DMS53 treated with DMSO at 0.1 percent for 48 hours (cell line): ENCODE results near the gene ANAPC5.
"Not testable (repeated sequence)": the region's sequence is repeated elsewhere in the genome, so short reads cannot be mapped to it uniquely, and the experiment has no call there.

Experiments
- DNase-seq: peaks from one replicate; lab custom pipeline; 2025; ENCODE audit not compliant: unreplicated experiment; lab: John Stamatoyannopoulos, UW

Gene ANAPC5

GRCh38 chr12:121323908-121324307, 28.3 kb downstream of the ANAPC5 start:
- DNase-seq: no peak

GRCh38 chr12:121318121-121318520, 34.1 kb downstream of the ANAPC5 start:
- no peak for DNase-seq

GRCh38 chr12:121314431-121314830, 37.8 kb downstream of the ANAPC5 start:
- DNase-seq: no peak

- not testable (repeated sequence) for DNase-seq
Measured at GRCh38 chr12:121310231-121310630, 42.0 kb downstream of the ANAPC5 start.

GRCh38 chr12:121307397-121307796, 44.8 kb downstream of the ANAPC5 start:
- not testable (repeated sequence) for DNase-seq

GRCh38 chr12:121304306-121304705, 47.9 kb downstream of the ANAPC5 start:
- no peak for DNase-seq

GRCh38 chr12:121301876-121302275, 50.3 kb downstream of the ANAPC5 start:
- no peak for DNase-seq

- peak; percentile 32 for DNase-seq
Measured at GRCh38 chr12:121300083-121300819, 52.0 kb downstream of the ANAPC5 start.

- no peak for DNase-seq
Measured at GRCh38 chr12:121299662-121300061, 52.5 kb downstream of the ANAPC5 start.

- not testable (repeated sequence) for DNase-seq
Measured at GRCh38 chr12:121298411-121298810, 53.8 kb downstream of the ANAPC5 start.

GRCh38 chr12:121297435-121297991, 54.7 kb downstream of the ANAPC5 start:
- DNase-seq: peak; percentile 73

GRCh38 chr12:121296618-121297434, 55.4 kb downstream of the ANAPC5 start, which contains the start of gene CAMKK2:
TSS of gene CAMKK2 (minus strand) at chr12:121296709. CDS start at chr12:121274526, 22,183 bp downstream.
- DNase-seq: peak; percentile 67

- DNase-seq: no peak
Measured at GRCh38 chr12:121295746-121296617, 56.2 kb downstream of the ANAPC5 start.

DNA sequence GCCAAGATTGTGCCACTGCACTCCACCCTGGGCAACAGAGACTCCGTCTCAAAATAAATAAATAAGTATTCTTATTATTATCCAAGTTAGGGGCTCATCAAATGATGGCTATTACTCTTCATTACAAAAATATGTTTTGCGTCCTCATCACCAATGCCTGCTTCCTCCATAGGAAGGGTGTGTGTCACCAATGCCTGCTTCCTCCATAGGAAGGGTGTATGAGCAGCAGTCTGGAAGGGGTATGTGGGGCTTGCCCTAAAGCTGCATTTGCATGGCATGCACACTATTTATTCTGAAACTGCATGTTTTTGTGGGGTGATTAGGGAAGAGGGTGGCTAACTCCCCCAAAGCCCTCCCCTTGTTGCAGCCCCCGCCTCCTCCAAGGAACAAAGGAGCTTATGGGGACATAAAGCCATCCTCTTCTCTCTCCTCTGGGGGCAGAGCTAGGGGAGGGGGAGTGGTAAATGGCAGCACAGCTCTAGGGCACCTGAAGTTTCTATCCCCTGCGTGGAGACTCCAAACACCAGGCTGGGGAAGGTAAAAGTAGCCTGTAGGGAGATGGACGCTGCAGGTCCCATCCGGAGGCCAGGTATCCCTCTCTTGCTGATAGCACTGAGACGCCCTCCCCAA, 57.0 kb downstream of the ANAPC5 start:
- no peak for DNase-seq

DNA sequence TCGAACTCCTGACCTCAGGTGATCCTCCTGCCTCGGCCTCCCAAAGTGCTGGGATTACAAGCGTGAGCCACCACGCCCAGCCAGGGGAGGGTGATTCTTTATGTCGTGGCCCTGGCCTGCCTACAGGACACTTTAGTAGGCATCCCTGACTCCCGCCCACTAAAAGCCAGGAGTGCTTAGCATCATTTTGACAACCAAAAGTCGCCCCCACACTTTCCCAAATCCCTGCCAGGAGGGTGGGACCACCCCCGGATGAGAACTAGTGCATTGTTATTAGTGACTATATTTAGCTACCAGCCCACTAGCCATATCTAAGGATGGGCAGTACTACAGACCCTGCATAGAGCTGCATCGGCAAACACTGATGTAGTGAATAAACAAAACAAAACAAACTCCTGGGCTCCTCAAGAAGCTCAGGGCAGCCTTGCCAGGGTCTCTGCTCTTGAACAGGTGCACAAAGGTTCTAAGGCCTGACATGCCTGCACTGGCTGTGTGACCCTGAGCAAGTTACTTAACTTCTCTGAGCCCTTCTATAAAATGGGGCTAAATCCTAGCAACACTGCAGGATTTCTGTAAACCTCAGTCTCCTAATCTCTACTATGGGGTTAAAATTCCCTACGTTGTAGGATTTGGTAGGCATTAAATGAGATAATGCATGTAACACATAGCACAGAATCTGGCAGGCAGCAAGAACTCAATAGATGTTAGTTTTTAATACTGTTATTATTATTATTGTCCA, 57.9 kb downstream of the ANAPC5 start:
- DNase-seq: no peak

GRCh38 chr12:121293603-121294002, 58.6 kb downstream of the ANAPC5 start:
- DNase-seq: no peak

GRCh38 chr12:121290410-121290809, 61.8 kb downstream of the ANAPC5 start:
- no peak for DNase-seq

- no peak for DNase-seq
Measured at GRCh38 chr12:121289962-121290361, 62.2 kb downstream of the ANAPC5 start.

DNA sequence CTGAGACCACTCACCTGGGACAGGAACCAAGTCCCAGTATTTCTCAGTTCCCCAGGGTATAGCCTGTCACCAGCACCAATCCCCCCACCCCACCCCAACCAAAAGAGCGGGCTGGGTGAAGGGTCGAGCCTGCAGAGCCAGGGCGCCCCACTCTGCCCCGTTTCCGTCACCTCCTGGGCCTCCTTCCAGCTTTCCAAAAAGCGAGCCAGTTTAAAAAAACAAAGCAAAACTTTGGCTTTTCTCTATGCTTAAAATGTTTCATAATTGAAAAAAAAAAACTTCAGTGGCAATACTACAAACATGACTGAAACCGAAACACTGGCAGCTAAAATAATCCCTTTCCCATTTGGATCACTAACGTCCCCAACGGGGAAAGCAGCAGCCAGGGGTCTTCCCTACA, 63.2 kb downstream of the ANAPC5 start:
- no peak for DNase-seq
